Measurements from ENCODE around the gene PTPRK.

GRCh38 chr6:128500749-128501600, 19.4 kb downstream of the PTPRK start:
- TF ChIP-seq POLR2A (IDR thresholded peaks at IDR 0.05; ENCODE audit: low read length) (no peak), GATA1 (IDR thresholded peaks at IDR 0.05; ENCODE audit: low read depth, low read length) (no peak)

All from erythroblast (primary cell).